IPS-18c (cell line): ENCODE results near the gene COL18A1.
"Not testable (repeated sequence)": the region's sequence is repeated elsewhere in the genome, so short reads cannot be mapped to it uniquely, and the experiment has no call there.

Experiments used
- H3K4me3 ChIP-seq: 2 replicates; pipeline ENCODE4 v1.7.0; 2013; ENCODE audit warnings: low read depth, mild to moderate bottlenecking, low read length, moderate library complexity; ENCODE audit not compliant: insufficient read depth
- H3K9me3 ChIP-seq: one replicate; pipeline ENCODE4 v1.6.1; 2013; ENCODE audit warnings: mild to moderate bottlenecking, low read length, moderate library complexity; ENCODE audit not compliant: control insufficient read depth, insufficient read depth

The COL18A1 gene

DNA sequence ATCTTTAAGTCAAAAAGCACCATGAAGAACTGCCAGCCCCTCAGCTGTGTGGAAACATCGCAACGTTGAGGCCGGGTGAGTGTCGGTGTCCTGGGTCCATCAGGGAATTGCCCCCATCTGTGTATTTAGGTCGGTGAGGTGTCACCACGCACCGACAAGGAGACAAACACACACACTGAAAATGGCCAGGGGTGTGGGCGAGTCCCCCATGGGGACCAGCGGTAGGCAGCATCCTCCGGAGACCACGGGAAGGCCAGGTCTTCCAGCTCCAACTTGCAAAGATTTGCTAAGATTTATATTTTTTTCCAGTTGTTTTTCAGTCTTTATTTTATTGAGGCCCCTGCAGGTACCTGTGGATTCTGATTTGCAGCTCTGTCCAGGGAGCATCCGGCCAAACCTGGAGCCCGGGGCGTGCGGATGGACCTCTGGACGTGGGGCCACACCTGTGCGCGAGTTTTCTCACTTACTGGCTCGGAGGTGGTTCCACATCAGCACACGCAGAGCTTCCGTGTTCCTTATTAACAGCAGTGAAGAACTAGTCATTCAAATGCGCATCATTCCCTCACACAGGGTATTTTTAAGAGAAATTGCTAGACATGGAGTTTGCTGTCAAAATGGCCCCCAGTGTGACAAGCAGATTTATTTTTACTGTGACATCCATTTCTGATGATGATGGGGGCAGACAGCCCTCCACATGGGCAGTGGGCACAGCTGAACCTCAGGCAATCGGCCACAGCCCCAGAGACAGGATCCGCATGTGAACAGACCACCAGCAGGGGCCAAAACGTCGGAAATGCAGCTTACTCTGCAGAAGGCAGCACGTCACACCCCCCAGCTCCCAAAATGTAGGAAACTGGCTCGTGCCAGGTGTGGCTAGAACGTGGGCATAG, 154.5 kb downstream of the COL18A1 start:
- Histone ChIP-seq H3K4me3 (no peak overlapping the region), H3K9me3 (no peaks in the 10 kb centered on the region)

- Histone ChIP-seq H3K9me3 (no peaks in the 10 kb centered on the region), H3K4me3 (no peak overlapping the region)
Observed at GRCh38 chr21:45560106-45561021, 155.4 kb downstream of the COL18A1 start.

DNA sequence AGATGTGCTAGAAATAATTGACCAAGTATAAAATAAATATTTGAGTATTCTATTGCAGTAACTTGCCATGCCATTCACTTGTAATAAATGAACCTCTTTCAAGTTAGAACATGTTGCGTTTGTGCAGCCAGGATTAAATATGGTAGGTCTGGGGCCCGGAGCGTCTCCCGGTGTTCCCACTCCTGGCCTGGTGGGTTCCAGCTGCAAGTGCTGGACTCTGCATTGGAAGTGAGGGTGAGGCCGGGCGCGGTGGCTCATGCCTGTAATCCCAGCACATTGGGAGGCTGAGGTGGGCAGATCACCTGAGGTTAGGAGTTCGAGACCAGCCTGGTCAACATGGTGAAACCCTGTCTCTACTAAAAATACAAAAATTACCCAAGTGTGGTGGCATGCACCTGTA, 156.3 kb downstream of the COL18A1 start:
- not testable (repeated sequence) for H3K9me3 ChIP-seq, H3K4me3 ChIP-seq

- Histone ChIP-seq H3K4me3 (no peak overlapping the region), H3K9me3 (no peaks in the 10 kb centered on the region)
Observed at GRCh38 chr21:45562402-45562801, 157.4 kb downstream of the COL18A1 start.

- no peaks in the 10 kb centered on the region for H3K9me3 ChIP-seq
- no peak overlapping the region for H3K4me3 ChIP-seq
Observed at GRCh38 chr21:45562965-45563364, 158.0 kb downstream of the COL18A1 start.
